ENCODE data around the gene TRIM36.

DNA sequence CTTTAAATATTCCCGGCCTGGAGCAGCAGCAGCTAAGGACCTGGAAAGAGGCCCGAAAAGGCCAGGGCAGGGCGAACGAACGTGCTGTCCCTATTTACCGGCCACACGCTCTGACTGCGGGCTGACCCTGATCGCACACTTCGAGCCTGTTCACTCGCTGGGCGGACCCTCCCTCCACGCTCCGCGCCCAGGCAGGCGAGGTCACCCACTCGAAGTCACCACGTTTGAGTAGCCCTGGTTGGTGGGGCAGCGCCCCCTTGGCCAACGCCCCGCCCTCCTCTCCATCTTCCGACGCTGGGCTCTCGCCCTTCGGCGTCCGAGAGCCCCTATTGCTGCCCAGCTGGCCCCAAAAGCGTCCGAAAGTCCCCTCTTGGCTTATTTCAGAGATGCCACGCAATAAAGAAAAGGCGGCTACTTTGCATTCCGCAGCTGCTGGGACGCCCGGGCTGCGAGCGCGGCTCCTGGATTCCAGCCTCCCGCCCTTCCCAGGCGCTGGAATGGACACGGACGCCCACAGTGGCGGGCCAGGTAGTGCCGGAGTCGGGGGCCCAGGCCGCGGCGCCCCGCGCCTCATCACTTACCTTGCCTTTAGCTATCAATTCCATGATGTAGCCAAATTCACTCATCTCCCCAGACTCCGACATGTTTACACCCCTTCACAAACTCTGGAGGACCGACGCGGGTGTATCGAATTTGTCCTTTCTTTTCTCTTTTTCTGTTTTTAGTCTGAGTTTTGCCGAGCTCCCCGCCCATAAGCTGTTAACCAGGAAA, 9.9 kb upstream of the TRIM36 start:
- TF ChIP-seq, protein P1, sequence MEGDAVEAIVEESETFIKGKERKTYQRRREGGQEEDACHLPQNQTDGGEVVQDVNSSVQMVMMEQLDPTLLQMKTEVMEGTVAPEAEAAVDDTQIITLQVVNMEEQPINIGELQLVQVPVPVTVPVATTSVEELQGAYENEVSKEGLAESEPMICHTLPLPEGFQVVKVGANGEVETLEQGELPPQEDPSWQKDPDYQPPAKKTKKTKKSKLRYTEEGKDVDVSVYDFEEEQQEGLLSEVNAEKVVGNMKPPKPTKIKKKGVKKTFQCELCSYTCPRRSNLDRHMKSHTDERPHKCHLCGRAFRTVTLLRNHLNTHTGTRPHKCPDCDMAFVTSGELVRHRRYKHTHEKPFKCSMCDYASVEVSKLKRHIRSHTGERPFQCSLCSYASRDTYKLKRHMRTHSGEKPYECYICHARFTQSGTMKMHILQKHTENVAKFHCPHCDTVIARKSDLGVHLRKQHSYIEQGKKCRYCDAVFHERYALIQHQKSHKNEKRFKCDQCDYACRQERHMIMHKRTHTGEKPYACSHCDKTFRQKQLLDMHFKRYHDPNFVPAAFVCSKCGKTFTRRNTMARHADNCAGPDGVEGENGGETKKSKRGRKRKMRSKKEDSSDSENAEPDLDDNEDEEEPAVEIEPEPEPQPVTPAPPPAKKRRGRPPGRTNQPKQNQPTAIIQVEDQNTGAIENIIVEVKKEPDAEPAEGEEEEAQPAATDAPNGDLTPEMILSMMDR (IDR thresholded peaks at IDR 0.05): no peak
- TF ChIP-seq POLR2A (IDR thresholded peaks at IDR 0.05) (no peak), POLR2AphosphoS5 (IDR thresholded peaks at IDR 0.05) (no peak)
